A673 (cell line): Measurements from ENCODE around the gene MYL3. TPM values are rescaled to one million over a fixed set of nuclear protein-coding genes. Genes with fewer than 3 reads are reported as not detected.

ENCODE experiments used
- BruUV-seq: library from RNA; stranded (reverse); fragments of 400-500 nt; replicated peaks from 2 replicates; lab custom pipeline; 2021; lab: Mats Ljungman, UMichigan
- CTCF ChIA-PET: fragments of 300-600 bp; sonication (Branson Sonifier 250); formaldehyde crosslinking; loops from one replicate; lab custom pipeline; 2022; ENCODE audit warnings: antibody characterized with exemption; lab: Charles Lee
- POLR2A ChIA-PET: fragments of 300-600 bp; sonication (Branson Sonifier 250); formaldehyde crosslinking; loops from one replicate; lab custom pipeline; 2022; ENCODE audit warnings: antibody characterized with exemption; ENCODE audit not compliant: low non-redundant PET; lab: Charles Lee
- DNase-seq: peaks from one replicate; pipeline ENCODE4 v3.0.0-alpha.2; 2015; ENCODE audit warnings: low spot score
- H3K27ac ChIP-seq: fragments of 200-600 bp; sonication (generic); 2 replicates; pipeline ENCODE4 v1.5.1; 2016; ENCODE audit warnings: mixed run types, low read depth, mild to moderate bottlenecking, mixed read lengths, antibody characterized with exemption, low read length; ENCODE audit not compliant: poor library complexity, severe bottlenecking
- H3K27me3 ChIP-seq: fragments of 200-600 bp; sonication (generic); replicated peaks from 2 replicates; pipeline ENCODE4 v1.6.1; 2017; ENCODE audit warnings: mixed run types, low read depth, mild to moderate bottlenecking, mixed read lengths, antibody characterized with exemption, low read length; ENCODE audit not compliant: insufficient read depth, poor library complexity
- H3K36me3 ChIP-seq: fragments of 200-600 bp; sonication (generic); 2 replicates; pipeline ENCODE4 v1.6.1; 2016; ENCODE audit warnings: mixed run types, mild to moderate bottlenecking, mixed read lengths, antibody characterized with exemption, low read length; ENCODE audit not compliant: insufficient read depth, poor library complexity, severe bottlenecking
- H3K4me1 ChIP-seq: fragments of 200-600 bp; sonication (generic); 2 replicates; pipeline ENCODE4 v1.6.1; 2017; ENCODE audit warnings: mixed run types, mild to moderate bottlenecking, mixed read lengths, antibody characterized with exemption, low read length; ENCODE audit not compliant: insufficient read depth, poor library complexity, severe bottlenecking
- H3K4me3 ChIP-seq: fragments of 200-600 bp; sonication (generic); 2 replicates; pipeline ENCODE4 v1.5.1; 2016; ENCODE audit warnings: low read depth, mixed run types, mild to moderate bottlenecking, mixed read lengths, low read length; ENCODE audit not compliant: poor library complexity, severe bottlenecking
- H3K9me3 ChIP-seq: fragments of 200-600 bp; sonication (generic); 2 replicates; pipeline ENCODE4 v1.6.1; 2016; ENCODE audit warnings: mixed run types, low read depth, mild to moderate bottlenecking, mixed read lengths, antibody characterized with exemption, low read length; ENCODE audit not compliant: poor library complexity, severe bottlenecking
- EZH2 ChIP-seq: fragments of 200-600 bp; sonication (generic); IDR thresholded peaks from 2 replicates; pipeline ENCODE4 v1.6.1; 2017; ENCODE audit warnings: borderline replicate concordance, low read depth, mild to moderate bottlenecking, mixed read lengths, antibody characterized with exemption, low read length; ENCODE audit not compliant: poor library complexity, severe bottlenecking
- intact Hi-C: fragments of 100-400 bp; cut with micrococcal nuclease; formaldehyde crosslinking; loops from one replicate; pipeline ENCODE4 v1.10.0; 2022; ENCODE audit not compliant: unreplicated experiment
- total RNA-seq: library from RNA; stranded (reverse); gene quantifications from 2 replicates; pipeline ENCODE4 v1.2.3, GENCODE V29; 2021
- TF ChIP-seq, protein P1 (sequence below): fragments of 300-800, 200-600 bp; sonication (generic); conservative IDR thresholded peaks from 2 replicates; pipeline ENCODE4 v1.5.1; 2017; ENCODE audit warnings: low read depth, mild to moderate bottlenecking, antibody characterized with exemption, low read length, moderate library complexity, mixed read lengths

MYL3 gene
- total RNA-seq, 1 experiment from 2014 or later: not detected

DNA sequence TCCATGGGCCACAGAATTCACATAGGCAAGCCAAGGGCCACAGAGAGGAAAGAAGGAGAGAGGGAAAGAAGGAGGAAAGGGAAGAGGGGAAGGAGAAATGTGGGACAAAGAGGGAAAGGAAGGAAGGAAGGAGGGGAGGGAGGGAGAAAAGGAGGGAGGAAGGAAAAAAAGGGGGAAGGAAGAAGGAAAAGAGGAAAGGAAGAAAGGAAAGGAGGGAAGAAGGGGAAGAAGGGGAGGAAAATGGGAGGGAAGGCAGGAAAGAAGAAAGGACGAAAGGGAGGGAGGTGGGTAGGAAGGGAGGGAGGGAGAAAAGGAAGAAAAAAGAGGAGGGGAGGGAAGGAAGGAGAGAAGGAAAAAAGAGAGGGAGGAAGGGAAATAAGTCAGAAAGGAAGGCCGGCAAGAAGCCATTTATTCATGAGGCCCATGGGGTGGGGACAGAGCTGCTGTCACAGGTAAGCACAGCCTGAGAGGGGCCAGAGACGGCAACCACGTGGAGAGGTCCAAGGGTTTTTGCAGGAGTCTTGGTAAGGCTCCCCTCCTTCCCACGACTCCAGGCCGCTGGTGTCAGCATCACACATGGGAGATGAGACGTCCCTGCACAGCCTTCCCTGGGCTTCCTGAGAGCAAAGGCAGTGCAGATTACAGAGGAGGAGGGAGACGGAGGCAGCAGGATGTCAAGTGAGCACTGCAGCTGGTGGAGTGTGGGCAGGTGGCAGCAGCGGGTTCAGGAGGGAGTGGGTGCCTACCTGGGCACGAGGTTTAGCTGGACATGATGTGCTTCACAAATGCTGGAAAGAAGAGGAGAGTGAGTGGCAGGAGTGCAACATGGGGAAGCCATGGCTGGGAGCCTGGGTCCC is 5.5 kb downstream of the MYL3 start:
- no peak overlapping the region for H3K4me3 ChIP-seq
- intact Hi-C loops: no loop called here
- H3K27me3 ChIP-seq: no peaks in the 10 kb centered on the region
- no peaks in the 10 kb centered on the region for H3K9me3 ChIP-seq
- ChIA-PET POLR2A (no interaction called here), CTCF (no interaction called here)
- DNase-seq: no peak
- no peak overlapping the region for H3K27ac ChIP-seq
- TF ChIP-seq, protein P1, sequence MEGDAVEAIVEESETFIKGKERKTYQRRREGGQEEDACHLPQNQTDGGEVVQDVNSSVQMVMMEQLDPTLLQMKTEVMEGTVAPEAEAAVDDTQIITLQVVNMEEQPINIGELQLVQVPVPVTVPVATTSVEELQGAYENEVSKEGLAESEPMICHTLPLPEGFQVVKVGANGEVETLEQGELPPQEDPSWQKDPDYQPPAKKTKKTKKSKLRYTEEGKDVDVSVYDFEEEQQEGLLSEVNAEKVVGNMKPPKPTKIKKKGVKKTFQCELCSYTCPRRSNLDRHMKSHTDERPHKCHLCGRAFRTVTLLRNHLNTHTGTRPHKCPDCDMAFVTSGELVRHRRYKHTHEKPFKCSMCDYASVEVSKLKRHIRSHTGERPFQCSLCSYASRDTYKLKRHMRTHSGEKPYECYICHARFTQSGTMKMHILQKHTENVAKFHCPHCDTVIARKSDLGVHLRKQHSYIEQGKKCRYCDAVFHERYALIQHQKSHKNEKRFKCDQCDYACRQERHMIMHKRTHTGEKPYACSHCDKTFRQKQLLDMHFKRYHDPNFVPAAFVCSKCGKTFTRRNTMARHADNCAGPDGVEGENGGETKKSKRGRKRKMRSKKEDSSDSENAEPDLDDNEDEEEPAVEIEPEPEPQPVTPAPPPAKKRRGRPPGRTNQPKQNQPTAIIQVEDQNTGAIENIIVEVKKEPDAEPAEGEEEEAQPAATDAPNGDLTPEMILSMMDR: no peak
- no peak for TF ChIP-seq EZH2
- no TSS peak for BruUV-seq
- H3K36me3 ChIP-seq: no peaks in the 10 kb centered on the region
- no peaks in the 10 kb centered on the region for H3K4me1 ChIP-seq

DNA sequence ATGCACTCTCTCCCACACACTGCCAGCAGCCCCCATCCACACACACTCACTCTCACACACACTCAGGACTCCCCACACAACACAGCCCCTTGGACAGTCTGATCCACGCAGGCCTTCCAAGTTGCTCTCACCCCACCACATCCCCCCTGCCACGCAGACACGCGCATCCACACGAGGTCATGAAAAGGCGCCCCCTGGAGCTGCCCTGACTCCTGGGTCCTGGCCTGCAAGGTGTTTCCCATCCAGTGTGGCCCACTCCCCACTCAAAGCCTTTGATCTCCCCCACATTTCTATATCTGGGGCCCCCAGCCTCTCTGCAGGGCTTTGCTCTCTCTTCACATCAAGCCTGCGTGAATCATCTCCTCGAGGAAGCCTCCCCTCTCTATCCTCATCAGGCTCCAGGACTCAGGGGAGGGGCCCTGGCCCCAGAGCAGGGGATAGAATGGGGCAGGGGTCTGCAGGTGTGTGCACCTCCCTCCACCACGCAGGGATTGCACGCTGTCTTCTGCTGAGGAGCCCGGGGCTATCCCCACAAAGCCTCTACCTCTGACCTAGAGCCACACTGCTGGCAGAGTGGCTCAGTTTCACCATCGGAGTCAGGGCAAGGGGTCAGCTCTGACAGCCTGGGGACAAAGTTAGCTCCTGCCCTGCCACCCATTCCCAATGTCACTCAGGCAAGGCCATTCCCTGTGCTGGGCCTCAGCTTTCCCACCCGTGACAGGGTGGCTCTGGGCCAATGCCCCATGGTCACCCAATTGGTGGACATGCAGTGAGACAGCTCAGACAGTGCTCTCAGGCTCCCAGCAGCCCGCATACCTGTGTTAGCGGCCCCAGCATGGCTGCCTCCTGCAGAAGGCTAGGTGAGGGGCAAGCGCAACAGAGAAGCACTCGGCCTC is 6.4 kb downstream of the MYL3 start:
- Histone ChIP-seq H3K9me3 (no peaks in the 10 kb centered on the region), H3K27ac (no peak overlapping the region), H3K36me3 (no peaks in the 10 kb centered on the region), H3K4me1 (no peaks in the 10 kb centered on the region), H3K27me3 (no peaks in the 10 kb centered on the region), H3K4me3 (no peak overlapping the region)
- BruUV-seq: no TSS peak
- POLR2A ChIA-PET: no interaction called here
- TF ChIP-seq, protein P1: no peak
- no peak for TF ChIP-seq EZH2
- intact Hi-C loops: no loop called here
- CTCF ChIA-PET: no interaction called here
- no peak for DNase-seq

DNA sequence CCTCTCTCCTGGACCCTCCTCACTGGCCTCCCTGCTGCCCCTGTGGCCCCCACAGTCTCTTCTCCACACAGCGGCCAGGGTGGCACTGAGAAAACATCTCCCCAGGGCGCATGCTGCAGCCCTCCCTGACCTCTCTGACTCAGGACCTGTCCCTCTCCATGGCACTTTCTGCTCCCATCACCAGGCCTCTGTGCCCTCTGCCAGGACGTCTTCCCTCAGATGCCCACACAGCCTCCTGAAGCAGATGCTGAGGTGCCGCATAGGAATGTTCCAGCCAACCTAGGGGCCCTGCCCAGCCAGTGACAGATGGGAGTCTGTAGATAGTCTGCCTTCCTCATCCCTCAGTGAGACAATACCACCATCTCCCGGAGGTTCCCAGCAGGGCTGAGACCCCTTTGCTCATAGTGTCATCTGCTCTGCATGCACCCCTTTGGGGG is 8.7 kb downstream of the MYL3 start:
- Histone ChIP-seq H3K4me3 (no peak overlapping the region), H3K27ac (no peak overlapping the region), H3K27me3 (no peaks in the 10 kb centered on the region), H3K9me3 (no peaks in the 10 kb centered on the region), H3K4me1 (no peaks in the 10 kb centered on the region), H3K36me3 (no peaks in the 10 kb centered on the region)
- ChIA-PET CTCF (no interaction called here), POLR2A (no interaction called here)
- DNase-seq: no peak
- no TSS peak for BruUV-seq
- TF ChIP-seq, protein P1: no peak
- no peak for TF ChIP-seq EZH2
- intact Hi-C loops: no loop called here
